Mesendoderm (in vitro differentiated cells): Measurements from ENCODE around the gene CCDC27.

Experiments used
- DNase-seq: peaks from one replicate; pipeline ENCODE4 v3.0.0; 2013
- H2AK5ac ChIP-seq: 2 replicates; pipeline ENCODE4 v1.6.1; 2013; ENCODE audit warnings: low read length, inconsistent platforms
- H2BK120ac ChIP-seq: 2 replicates; pipeline ENCODE4 v1.6.1; 2013; ENCODE audit warnings: low read depth, mild to moderate bottlenecking, low read length, moderate library complexity, mixed read lengths
- H2BK15ac ChIP-seq: replicated peaks from 2 replicates; pipeline ENCODE4 v1.6.1; 2013; ENCODE audit warnings: low read depth, mild to moderate bottlenecking, moderate library complexity
- H2BK5ac ChIP-seq: 2 replicates; pipeline ENCODE4 v1.6.1; 2013; ENCODE audit warnings: low read length, inconsistent platforms
- H3K18ac ChIP-seq: 2 replicates; pipeline ENCODE4 v1.6.1; 2013; ENCODE audit warnings: mild to moderate bottlenecking, low read length, mixed read lengths
- H3K23ac ChIP-seq: one replicate; pipeline ENCODE4 v1.6.1; 2013; ENCODE audit warnings: low read length
- H3K27ac ChIP-seq: 2 replicates; pipeline ENCODE4 v1.5.1; 2013; ENCODE audit warnings: low read depth, mild to moderate bottlenecking, inconsistent platforms, low read length, moderate library complexity
- H3K27me3 ChIP-seq: 2 replicates; pipeline ENCODE4 v1.6.1; 2013; ENCODE audit warnings: low read length, control low read depth, mild to moderate bottlenecking, inconsistent platforms; ENCODE audit not compliant: insufficient read depth, poor library complexity
- H3K36me3 ChIP-seq: 2 replicates; pipeline ENCODE4 v1.6.1; 2013; ENCODE audit warnings: low read length, inconsistent platforms; ENCODE audit not compliant: control insufficient read depth, insufficient read depth
- H3K4ac ChIP-seq: one replicate; pipeline ENCODE4 v1.6.1; 2013; ENCODE audit warnings: low read depth, mild to moderate bottlenecking, low read length, moderate library complexity
- H3K4me1 ChIP-seq: 2 replicates; pipeline ENCODE4 v1.6.1; 2013; ENCODE audit warnings: low read depth, low read length, inconsistent platforms; ENCODE audit not compliant: control insufficient read depth
- H3K4me2 ChIP-seq: 2 replicates; pipeline ENCODE4 v1.6.1; 2013; ENCODE audit warnings: low read length
- H3K4me3 ChIP-seq: 2 replicates; pipeline ENCODE4 v1.5.1; 2013; ENCODE audit warnings: mild to moderate bottlenecking, low read length
- H3K56ac ChIP-seq: one replicate; pipeline ENCODE4 v1.6.1; 2013; ENCODE audit warnings: low read length
- H3K79me1 ChIP-seq: 2 replicates; pipeline ENCODE4 v1.6.1; 2013; ENCODE audit warnings: low read length, inconsistent platforms
- H3K79me2 ChIP-seq: 2 replicates; pipeline ENCODE4 v1.6.1; 2013; ENCODE audit warnings: mild to moderate bottlenecking, low read length; ENCODE audit not compliant: control insufficient read depth, insufficient read depth
- H3K9ac ChIP-seq: 2 replicates; pipeline ENCODE4 v1.6.1; 2013; ENCODE audit warnings: low read length, inconsistent platforms
- H4K5ac ChIP-seq: one replicate; pipeline ENCODE4 v1.6.1; 2013; ENCODE audit warnings: low read length
- H4K8ac ChIP-seq: one replicate; pipeline ENCODE4 v1.6.1; 2013; ENCODE audit warnings: low read depth, mild to moderate bottlenecking, control low read depth, low read length, moderate library complexity
- WGBS: extraction: QIAGEN DNeasy Blood & Tissue Kit; methylation state at CpG from one replicate; pipeline ENCODE4 v1.1.7; 2013; ENCODE audit warnings: low lambda C conversion rate, missing lambda C conversion rate; ENCODE audit not compliant: insufficient coverage; ENCODE audit errors: extremely low coverage; 5-methylcytosine and 5-hydroxymethylcytosine counted together

Gene CCDC27

DNA sequence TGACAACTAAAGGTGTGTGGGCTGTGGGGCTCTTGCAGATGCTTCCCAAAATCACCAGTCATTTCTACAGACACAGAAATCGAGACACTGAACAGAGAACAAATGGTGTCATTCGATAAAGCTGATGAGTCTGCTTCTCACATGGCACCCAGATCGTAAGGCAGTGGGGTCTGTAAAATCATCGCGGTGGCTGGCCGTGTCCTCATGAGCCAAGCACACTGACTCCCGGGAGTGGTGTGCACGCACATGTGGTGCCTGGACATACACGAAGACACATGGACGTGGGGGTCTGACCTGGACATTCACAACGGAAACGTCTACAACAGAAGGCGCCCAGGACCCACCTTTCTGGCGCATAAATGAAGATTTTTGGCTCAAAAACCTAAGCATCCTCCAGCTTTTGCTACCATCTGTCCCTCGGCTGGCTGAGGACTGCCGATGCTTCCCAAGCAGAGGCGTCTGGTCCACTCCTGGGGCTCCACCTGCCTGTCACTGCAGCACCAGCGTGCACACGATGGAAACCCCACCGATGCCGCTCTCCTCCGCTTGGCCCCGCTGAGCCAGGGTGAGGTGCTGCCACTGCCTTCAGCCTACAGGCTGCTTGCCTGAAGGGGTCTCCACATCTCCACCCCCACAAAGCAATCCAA, 27.1 kb downstream of the CCDC27 start:
- Histone ChIP-seq H3K23ac (no peak overlapping the region), H3K79me2 (no peaks in the 10 kb centered on the region), H2AK5ac (no peak overlapping the region), H3K56ac (no peak overlapping the region), H2BK15ac (no peak overlapping the region), H3K27me3 (no peaks in the 10 kb centered on the region), H2BK120ac (no peak overlapping the region), H2BK5ac (no peak overlapping the region), H4K8ac (no peak overlapping the region), H3K4ac (no peak overlapping the region), H3K36me3 (peaks cover 14% of the 10 kb centered on the region), H4K5ac (no peak overlapping the region), H3K27ac (no peak overlapping the region), H3K9ac (no peak overlapping the region), H3K79me1 (no peaks in the 10 kb centered on the region), H3K4me1 (no peaks in the 10 kb centered on the region), H3K4me2 (no peak overlapping the region), H3K4me3 (no peak overlapping the region), H3K18ac (no peak overlapping the region)
- no CpG with 5 or more reads among the region's 23 CpGs for WGBS
- DNase-seq, result no peak

DNA sequence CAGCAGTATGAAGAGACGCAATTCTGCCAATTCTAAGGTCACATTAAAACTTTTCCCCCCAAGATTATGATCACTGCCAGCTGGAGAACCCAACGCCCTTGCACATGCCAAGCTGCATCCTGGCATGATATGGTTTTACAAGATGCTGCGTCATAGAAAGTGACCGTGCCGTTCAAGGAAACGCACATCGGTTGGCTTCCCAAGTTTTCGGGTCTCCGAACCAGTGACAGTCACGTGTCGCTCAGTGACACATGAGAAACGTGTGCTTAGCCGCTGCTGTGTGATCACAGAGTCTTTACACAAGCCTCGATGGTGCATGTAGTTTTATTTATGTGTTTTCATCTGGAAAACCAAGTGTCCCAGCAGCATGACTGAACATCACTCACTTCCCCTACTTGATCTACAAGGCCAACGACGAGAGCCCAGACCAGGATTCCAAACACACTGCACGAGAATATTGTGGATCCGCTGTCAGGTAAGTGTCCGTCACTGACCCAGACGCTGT, 27.7 kb downstream of the CCDC27 start:
- no peak for DNase-seq
- H3K23ac ChIP-seq, result no peak overlapping the region
- no peak overlapping the region for H3K4me2 ChIP-seq
- H4K5ac ChIP-seq, result no peak overlapping the region
- H3K56ac ChIP-seq, result no peak overlapping the region
- WGBS, result no CpG with 5 or more reads among the region's 20 CpGs
- no peaks in the 10 kb centered on the region for H3K4me1 ChIP-seq
- H3K9ac ChIP-seq, result no peak overlapping the region
- H4K8ac ChIP-seq, result no peak overlapping the region
- H3K27me3 ChIP-seq, result no peaks in the 10 kb centered on the region
- no peak overlapping the region for H2BK15ac ChIP-seq
- H2BK5ac ChIP-seq, result no peak overlapping the region
- H3K27ac ChIP-seq, result no peak overlapping the region
- no peak overlapping the region for H2AK5ac ChIP-seq
- H3K4ac ChIP-seq, result no peak overlapping the region
- H3K4me3 ChIP-seq, result no peak overlapping the region
- no peak overlapping the region for H2BK120ac ChIP-seq
- H3K79me1 ChIP-seq, result no peaks in the 10 kb centered on the region
- no peak overlapping the region for H3K18ac ChIP-seq
- H3K36me3 ChIP-seq, result peaks cover 15% of the 10 kb centered on the region
- no peaks in the 10 kb centered on the region for H3K79me2 ChIP-seq

DNA sequence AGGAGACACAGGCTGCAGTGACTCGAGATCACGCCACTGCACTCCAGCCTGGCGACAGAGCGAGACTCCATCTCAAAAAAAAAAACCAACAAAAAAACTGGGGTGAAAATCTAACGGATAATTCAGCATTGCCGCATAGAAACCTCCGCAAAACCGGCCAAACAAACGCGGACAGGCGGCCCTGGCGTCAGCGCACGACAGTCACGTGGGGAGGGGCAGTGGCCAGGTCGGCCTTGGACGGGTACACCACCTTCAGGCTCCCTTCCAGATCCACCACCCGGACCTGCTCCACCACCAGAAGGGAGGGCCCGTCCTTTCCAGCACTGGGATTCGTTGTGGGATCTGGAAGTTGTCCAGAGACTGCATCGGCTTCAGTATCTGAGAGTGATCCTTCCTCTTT, 28.7 kb downstream of the CCDC27 start:
- H2BK5ac ChIP-seq, result no peak overlapping the region
- H2BK15ac ChIP-seq, result no peak overlapping the region
- H3K23ac ChIP-seq, result no peak overlapping the region
- no peak overlapping the region for H3K18ac ChIP-seq
- no peak overlapping the region for H2BK120ac ChIP-seq
- WGBS, result no CpG with 5 or more reads among the region's 21 CpGs
- no peak overlapping the region for H4K8ac ChIP-seq
- H2AK5ac ChIP-seq, result no peak overlapping the region
- no peak overlapping the region for H3K4me2 ChIP-seq
- no peaks in the 10 kb centered on the region for H3K79me2 ChIP-seq
- no peaks in the 10 kb centered on the region for H3K27me3 ChIP-seq
- no peak overlapping the region for H3K27ac ChIP-seq
- no peak overlapping the region for H3K4me3 ChIP-seq
- DNase-seq, result no peak
- H3K79me1 ChIP-seq, result no peaks in the 10 kb centered on the region
- no peak overlapping the region for H3K56ac ChIP-seq
- H4K5ac ChIP-seq, result no peak overlapping the region
- H3K4me1 ChIP-seq, result no peaks in the 10 kb centered on the region
- H3K36me3 ChIP-seq, result peaks cover 16% of the 10 kb centered on the region
- H3K4ac ChIP-seq, result no peak overlapping the region
- no peak overlapping the region for H3K9ac ChIP-seq

DNA sequence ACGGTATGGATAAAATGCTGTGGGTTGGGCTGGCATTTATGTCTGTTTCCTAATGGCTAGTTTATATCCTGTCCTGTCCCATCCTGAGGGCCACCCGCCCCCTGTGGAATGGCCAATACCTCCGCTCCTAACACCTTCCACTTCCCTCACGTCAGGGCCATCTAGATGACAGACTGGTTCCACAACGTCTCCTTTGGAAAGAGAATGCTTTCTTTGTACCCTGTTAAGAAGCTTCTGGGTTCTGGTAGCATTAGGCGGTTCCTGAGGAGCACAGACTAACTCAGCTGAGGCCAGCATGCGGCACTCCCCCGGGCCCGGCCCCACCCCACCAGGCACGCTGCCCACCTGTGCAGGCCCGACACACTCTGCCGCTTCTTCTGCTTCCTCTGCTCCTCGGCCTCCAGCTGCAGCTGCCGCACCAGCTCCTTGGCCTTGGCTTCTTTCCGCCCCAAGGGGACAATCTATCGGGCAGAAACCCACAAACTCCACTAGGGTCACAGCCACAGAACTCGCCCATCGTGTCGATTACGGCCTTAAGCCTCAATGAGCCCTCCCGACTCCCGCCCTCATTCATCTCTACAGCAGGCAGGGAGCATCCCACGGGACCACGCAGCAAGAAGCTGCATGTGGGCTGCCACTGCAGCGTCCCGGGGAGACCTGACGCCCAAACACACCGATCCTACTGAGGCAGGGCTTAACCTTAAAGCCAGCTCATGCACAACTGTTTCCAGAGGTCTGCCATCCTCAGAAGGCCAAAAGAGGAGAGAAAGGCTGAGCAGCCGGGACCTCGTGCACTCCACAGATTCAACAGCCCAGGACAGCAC, 31.6 kb downstream of the CCDC27 start:
- no peak overlapping the region for H3K4me3 ChIP-seq
- H2BK15ac ChIP-seq, result no peak overlapping the region
- no peak overlapping the region for H3K4me2 ChIP-seq
- H3K27ac ChIP-seq, result no peak overlapping the region
- no peak overlapping the region for H2BK120ac ChIP-seq
- H3K4me1 ChIP-seq, result no peaks in the 10 kb centered on the region
- H3K56ac ChIP-seq, result no peak overlapping the region
- H3K79me2 ChIP-seq, result peaks cover 7% of the 10 kb centered on the region
- no peak overlapping the region for H2AK5ac ChIP-seq
- no peak overlapping the region for H3K4ac ChIP-seq
- no CpG with 5 or more reads among the region's 30 CpGs for WGBS
- H2BK5ac ChIP-seq, result no peak overlapping the region
- no peak overlapping the region for H3K18ac ChIP-seq
- H4K5ac ChIP-seq, result no peak overlapping the region
- no peak overlapping the region for H4K8ac ChIP-seq
- H3K27me3 ChIP-seq, result no peaks in the 10 kb centered on the region
- peaks cover 20% of the 10 kb centered on the region for H3K36me3 ChIP-seq
- H3K23ac ChIP-seq, result no peak overlapping the region
- H3K9ac ChIP-seq, result no peak overlapping the region
- peaks cover 7% of the 10 kb centered on the region for H3K79me1 ChIP-seq
- DNase-seq, result no peak

DNA sequence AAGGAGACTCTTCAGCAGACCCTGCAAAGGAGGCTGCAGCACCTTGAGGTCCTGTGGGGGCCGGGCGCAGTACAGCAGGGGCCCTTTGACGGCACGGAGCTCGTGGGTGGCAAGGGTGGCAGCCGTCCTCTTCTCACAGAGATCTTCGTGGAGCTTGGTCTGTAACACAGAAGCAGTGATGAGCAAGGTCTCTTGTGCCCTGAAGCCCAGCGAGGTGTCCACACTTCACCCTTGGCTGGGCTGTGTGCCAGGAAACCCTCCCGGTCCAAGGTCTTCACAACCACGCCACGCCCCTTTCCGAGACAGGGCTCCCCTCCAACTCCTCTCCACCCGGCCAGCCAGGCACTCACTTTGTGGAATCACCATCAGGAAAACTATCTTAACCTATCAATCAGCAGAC, 32.8 kb downstream of the CCDC27 start:
- H2AK5ac ChIP-seq, result no peak overlapping the region
- H2BK120ac ChIP-seq, result no peak overlapping the region
- H3K4me1 ChIP-seq, result no peaks in the 10 kb centered on the region
- H3K36me3 ChIP-seq, result peaks cover 17% of the 10 kb centered on the region
- H3K27ac ChIP-seq, result no peak overlapping the region
- peaks cover 10% of the 10 kb centered on the region for H3K79me1 ChIP-seq
- H3K4ac ChIP-seq, result no peak overlapping the region
- DNase-seq, result no peak
- no peak overlapping the region for H2BK15ac ChIP-seq
- H3K27me3 ChIP-seq, result no peaks in the 10 kb centered on the region
- no peak overlapping the region for H3K56ac ChIP-seq
- H4K8ac ChIP-seq, result no peak overlapping the region
- no peak overlapping the region for H3K18ac ChIP-seq
- H3K79me2 ChIP-seq, result peaks cover 18% of the 10 kb centered on the region
- no peak overlapping the region for H3K4me3 ChIP-seq
- H3K23ac ChIP-seq, result no peak overlapping the region
- H2BK5ac ChIP-seq, result no peak overlapping the region
- H4K5ac ChIP-seq, result no peak overlapping the region
- H3K4me2 ChIP-seq, result no peak overlapping the region
- no CpG with 5 or more reads among the region's 13 CpGs for WGBS
- H3K9ac ChIP-seq, result no peak overlapping the region
